CD1c-positive myeloid dendritic cell (primary cell): ENCODE measurements around the gene NIPAL4.

Experiments
- DNase-seq: peaks from one replicate; pipeline ENCODE4 v3.0.0-alpha.2; 2016; ENCODE audit errors: extremely low spot score

NIPAL4 gene

DNA sequence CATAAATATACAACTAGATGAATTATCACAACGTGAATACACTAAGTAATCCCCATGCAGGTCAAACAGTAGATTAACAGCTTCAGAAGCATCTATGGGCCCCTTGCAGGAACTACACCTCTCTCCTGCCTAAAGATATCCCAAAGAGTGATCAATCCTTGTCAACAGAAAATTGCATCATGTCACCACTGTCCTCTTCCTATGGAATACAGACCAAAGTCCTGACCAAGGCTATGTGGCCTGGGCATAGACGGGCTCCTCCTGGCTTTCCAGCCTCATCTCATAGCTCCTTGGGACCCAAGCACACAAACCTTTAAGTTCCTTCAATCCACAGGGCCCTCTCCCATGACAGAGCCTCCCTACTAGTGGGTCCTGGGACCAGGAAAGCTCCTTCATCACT, 25.3 kb downstream of the NIPAL4 start:
- DNase-seq: no peak

DNA sequence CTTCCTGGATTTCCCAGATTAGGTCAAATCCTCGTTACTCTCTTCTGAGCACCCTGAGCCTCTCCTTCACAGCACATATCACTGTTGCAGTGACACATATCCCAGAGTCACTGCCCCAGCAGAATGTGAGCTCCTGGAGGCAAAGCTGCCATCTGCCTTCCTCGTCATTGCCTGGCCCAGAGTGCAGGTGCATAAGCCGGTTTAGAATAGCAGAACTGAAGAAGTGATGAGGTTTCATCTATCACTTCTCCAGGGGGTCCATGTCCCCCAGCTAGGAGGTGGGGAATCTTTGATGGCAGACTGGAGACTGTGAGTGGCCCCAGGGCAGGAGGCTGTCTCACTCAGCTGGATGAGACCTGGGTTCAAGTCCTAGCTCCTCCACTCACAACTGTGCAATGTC, 25.8 kb downstream of the NIPAL4 start:
- DNase-seq: no peak

DNA sequence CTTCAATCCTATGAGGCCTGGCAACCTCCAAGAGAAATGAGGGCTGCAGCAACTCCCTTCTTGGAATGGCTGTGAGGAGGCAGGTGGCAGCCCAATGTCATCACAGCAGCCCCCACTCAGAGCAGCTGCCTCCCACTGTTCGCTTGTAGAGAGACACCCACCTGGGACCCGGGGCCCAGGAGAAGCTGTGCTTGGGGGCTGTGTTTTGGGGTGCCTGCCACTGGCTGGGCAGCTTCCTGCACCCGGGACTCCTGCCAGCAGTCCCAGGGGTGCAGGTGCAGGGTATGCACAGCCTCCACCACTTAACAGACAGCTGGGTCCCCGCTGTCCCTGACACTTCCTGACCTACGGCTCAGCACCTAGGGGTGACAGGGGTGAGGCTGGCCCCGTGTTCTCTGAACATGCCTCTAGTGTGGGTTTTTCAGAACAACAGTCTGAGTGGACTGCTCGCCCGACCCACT, 26.2 kb downstream of the NIPAL4 start:
- no peak for DNase-seq

GRCh38 chr5:157486861-157487260, 26.8 kb downstream of the NIPAL4 start:
- no peak for DNase-seq

DNA sequence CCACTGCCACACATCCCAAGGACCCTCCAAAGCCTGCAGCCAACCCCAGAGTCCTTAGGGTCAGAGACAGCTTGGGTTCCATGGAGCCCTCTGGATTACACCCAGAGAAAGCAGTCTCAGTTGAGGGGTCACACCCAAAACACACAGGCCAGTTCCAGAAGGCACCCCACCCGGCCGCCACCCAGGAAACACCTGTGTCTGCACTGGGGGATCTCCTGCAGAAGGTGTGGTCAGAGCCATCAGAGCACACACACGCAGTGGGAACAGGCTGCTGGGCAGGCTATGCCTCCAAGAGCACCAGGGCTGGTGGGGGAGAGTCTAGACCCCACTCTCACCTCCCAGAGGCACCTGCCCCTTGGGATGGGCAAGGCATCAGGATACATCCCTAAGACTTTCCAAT, 27.3 kb downstream of the NIPAL4 start:
- no peak for DNase-seq

DNA sequence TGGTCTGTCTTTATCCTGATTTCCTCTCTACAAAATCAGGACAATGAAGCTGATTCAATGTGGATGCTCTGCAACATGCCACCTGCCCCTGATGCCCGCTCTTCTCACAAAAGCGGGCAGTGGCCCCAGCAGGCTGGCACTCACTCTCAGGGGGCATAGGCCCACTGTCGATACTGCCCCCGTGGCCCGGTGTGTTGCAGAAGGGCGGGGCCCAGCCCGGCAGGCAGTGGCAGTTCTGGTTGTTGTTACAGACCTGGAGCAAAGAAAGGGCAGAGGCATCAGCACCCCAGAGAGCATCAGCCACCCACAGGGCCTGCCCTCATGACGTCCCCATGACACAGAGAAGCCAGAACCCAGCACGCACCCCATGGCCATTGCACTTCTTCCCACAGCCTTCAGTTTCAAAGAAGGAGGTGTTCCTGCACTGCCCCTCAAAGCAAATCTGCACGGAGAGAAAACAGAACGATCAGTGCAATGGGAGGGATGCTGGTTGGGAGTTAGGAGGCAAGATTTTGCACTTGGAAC, 31.5 kb downstream of the NIPAL4 start:
- no peak for DNase-seq

- DNase-seq: no peak
Measured at GRCh38 chr5:157492886-157493285, 32.9 kb downstream of the NIPAL4 start.

DNA sequence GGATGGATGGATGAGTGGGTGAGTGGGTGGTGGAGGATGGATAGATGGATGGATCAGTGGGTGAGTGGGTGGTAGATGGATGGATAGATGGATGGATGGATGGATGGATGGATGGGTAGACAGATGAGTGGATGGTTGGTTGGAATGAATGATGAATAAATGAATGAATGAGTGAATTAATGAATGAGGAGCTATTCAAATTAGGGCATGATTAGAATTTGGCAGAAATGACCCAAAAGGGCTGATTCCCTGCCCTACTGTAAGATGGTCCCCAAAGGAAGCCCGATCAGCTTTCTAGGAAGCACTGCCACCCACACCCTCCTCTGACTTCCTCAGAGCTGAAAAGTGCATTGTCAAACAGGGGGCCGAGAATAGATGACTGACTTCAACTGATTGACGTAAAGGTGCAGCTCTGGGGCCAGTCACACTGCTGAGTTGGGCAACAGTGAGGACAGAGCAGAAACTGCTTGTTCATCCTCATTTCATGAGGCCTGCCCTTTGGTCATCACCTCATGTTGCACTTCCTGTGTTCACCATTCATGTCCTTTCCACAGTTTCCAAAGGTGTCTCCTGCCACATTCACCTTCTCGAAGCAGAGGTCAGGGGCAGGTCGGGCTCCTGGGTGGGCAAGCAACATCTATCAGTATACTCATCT, 34.3 kb downstream of the NIPAL4 start:
- peak; percentile 94 for DNase-seq

DNA sequence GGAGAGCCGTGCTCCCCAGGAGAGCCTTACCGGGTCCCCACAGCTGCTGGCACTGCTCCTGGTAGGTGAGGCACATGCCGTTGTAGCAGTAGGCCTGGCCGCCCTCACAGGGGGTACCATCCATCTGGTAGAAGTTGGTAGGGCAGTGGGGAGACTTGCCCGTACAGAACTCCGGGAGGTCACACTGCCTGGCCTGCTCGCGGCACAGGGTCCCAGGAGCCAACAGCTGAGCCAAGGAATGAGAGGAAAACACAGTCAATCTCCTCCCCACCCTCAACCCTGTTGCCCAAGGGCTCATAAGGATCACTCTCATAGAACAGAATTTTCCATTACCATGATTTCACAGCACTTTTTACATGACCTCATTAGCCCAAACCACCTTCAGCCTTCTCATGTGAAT, 36.9 kb downstream of the NIPAL4 start:
- no peak for DNase-seq

DNA sequence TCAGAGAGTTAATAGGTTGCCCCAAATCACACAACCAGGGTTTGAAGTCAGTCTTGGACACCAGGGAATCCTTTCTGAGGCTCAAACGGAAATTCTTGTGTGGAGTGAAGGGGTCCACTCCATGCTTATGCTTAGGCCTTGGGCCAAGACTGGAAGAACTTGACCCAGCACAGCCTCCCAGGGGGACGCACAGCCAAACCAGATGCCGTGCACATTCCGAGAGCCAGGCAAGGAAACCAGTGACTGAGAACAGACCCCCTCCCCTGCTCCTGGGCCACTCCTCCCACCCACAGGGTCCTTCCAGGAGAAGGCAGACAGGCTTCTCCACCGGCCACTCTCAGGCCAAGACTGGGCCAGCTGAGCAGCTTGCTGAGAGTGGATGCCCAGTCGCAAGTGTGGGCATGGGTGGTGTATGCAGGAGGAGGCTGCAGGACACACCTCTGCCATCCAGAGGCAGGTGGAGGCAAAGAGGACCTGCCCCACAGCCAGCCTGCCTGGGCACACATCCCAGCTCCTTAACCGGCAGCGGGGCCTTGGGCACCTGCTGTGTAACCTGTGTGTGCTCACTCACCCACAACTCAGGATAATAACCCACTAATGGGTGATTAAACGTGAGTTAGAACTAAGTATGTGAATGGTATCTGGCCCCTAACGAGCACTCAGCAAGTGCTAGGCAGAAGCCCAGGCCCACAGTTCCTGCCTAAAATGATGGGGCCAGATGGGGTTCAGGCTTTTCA, 38.0 kb downstream of the NIPAL4 start:
- no peak for DNase-seq

- DNase-seq: peak; percentile 83
Measured at GRCh38 chr5:157502143-157502647, 42.2 kb downstream of the NIPAL4 start.

- DNase-seq: no peak
Measured at GRCh38 chr5:157504053-157504452, 44.0 kb downstream of the NIPAL4 start.

- DNase-seq: no peak
Measured at GRCh38 chr5:157505496-157505895, 45.5 kb downstream of the NIPAL4 start.

DNA sequence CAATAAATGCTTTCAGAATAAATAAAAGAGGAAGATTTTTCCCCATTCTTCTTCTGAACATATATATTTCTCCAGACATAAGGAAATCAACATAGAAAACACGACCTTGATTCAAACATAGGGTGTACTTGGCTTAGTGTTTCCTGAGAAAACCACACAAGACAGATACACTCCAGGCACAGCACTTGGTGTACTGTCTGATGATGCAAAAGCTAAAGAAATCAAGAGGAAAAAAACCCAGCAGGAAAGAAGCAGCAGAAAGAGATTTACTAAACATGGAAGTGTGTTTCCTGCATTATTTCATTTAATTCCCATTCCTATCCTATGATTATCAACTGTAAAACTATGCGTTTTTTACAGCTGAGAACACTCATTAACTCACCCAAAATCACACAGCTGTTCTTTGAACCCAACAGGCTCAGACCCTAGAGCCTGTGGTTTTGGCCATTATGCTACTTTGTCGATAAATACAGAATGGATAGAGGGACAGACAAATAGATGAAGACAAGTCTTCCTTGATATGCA, 46.1 kb downstream of the NIPAL4 start:
- no peak for DNase-seq

DNA sequence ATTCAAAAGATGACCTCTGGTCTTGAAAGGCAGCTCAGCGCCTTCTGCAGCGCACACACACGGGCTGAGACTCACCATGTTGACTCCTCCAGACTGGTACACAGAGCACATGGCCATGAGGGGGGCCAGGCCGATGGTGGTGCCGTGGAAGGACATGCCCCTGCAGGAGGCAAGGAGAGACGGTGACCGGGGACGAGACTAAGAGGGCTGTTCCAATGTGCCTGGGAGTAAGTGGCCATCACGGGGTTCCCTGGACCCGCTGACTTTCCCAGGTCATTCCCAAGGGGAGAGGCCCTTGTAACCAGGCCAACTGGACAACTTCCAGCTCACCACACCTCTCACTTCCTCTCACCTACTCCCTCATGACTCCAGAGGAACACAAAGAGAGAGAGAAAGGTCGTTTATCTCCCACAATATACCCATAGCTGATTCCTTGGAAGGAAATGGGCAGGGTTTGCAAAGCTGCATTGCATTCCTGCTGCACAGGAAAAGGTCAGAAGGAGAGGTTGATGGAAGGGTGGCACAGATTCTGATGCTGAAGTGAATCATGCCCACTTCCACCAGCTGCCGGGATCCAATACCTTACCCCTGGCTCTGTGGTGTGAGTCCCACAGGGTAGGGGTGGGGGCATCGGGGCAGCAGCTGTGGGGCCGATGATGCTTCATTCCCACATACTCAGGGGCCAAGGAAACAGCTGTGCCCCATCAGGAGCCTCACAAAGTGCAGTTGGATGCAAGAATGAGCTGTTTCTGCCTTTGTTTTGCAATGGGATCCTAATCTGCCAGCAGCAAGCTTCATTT, 47.2 kb downstream of the NIPAL4 start:
- no peak for DNase-seq

- no peak for DNase-seq
Measured at GRCh38 chr5:157509093-157509492, 49.1 kb downstream of the NIPAL4 start.

DNA sequence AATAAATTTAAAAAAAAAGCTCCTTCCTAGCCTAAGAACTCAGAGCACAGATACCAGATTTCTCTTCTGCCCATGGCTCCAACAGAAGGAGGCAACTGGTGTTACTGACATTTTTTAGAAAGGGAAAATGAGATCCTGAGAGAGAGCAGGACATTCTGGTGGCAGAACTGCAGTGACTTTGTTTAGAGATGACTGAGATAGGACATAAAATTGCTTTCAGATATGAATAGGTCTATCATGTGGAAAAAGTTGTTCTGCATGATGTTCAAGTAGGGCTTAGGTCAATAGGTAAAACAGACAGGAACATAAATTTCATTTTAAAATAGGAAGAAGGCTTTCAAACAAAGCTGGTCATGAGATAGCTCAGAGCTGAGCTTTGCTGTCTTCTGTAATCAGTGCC, 49.6 kb downstream of the NIPAL4 start:
- no peak for DNase-seq

DNA sequence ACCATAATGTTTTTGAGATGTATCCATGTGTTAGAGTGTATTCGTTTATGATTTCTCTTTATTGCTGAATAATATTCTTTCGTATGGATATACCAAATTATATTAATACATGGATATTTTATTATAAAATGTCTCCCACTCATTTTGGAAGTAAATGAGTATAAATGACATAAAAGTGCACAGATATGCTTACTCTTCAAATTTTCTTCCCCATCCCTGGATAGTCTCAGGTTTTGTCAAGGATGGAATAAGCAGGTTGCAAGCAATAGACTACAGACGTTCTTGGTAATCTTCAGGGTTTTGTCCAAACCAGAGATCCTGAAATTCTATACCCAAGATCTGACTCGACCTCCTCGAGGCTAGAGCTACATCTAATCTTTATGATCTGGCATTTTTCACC, 50.7 kb downstream of the NIPAL4 start:
- DNase-seq: no peak

DNA sequence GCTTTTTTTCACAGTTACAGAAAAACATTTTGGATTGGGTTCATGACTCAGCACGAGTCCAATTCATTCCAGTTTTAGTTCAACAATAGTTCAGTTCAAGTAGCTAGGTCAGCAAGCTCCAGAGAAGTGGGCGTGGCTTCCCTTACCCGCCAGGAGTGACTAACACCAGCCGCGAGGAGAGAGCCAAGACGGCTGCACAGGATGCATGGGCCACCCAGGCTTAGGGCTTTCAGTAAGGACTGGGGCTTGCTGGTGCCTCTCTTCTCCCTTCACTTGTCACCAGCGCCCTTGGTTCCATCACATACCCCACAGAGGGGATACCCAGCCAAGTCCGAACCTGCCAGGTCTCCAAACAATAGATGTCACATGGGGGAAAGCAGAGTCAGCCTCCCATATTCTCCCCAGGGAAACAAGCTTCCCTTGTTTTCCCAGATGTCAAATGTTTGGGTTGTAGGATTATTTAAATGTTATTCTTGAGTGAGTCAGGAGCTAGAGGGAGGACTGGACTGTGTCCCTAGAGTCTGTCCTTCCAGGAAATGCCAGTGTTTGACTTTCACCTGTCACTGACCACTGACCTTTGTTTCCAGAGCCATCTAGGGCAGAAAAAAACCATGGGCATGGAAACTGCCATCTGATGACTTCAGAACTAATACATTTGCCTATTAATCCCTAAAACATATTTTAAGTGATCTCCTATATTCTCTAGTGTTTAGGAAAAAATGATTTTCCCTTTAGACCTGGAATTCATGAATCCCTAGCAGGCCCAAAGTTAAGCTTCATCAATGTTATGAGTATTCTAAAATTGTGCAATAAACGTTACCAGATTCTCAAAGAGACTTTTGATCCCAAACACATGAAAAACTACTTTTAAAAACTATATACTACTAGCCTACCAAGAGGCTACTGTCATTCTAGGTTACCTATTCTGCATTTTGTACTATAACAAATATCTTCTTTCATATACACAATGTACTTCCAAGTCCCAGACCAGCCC, 51.9 kb downstream of the NIPAL4 start:
- peak; percentile 84 for DNase-seq

GRCh38 chr5:157513182-157513581, 53.2 kb downstream of the NIPAL4 start:
- DNase-seq: no peak

- no peak for DNase-seq
Measured at GRCh38 chr5:157514974-157515373, 55.0 kb downstream of the NIPAL4 start.
